SK-N-MC (cell line): Measurements from ENCODE around the gene METRNL.

Source experiments
- EZH2 ChIP-seq: fragments of 200-600 bp; sonication (generic); IDR thresholded peaks from one replicate; pipeline ENCODE4 v1.6.1; 2017; ENCODE audit warnings: antibody characterized with exemption
- POLR2AphosphoS5 ChIP-seq: IDR thresholded peaks from 2 replicates; pipeline ENCODE4 v1.6.1; 2012; ENCODE audit warnings: mild to moderate bottlenecking, low read depth, low read length, borderline replicate concordance

- TF ChIP-seq EZH2, result no peak
- TF ChIP-seq POLR2AphosphoS5, result no peak
Measured at GRCh38 chr17:83036666-83037065, 42.7 kb upstream of the METRNL start.
